GM13976 (cell line): Measurements from ENCODE around the gene UBAC2.

ENCODE experiments used
- DNase-seq: peaks from one replicate; pipeline ENCODE4 v3.0.0; 2012; ENCODE audit warnings: low spot score
- CTCF ChIP-seq: IDR thresholded peaks from 2 replicates; pipeline ENCODE4 v1.5.1; 2012; ENCODE audit warnings: borderline replicate concordance, mild to moderate bottlenecking; ENCODE audit not compliant: insufficient read depth; ENCODE audit errors: extremely low read depth, missing control alignments, control extremely low read depth
- in situ Hi-C: fragments of 300-500 bp; cut with MboI; formaldehyde crosslinking; loops from one replicate; pipeline ENCODE4 v1.12.0; 2022; ENCODE audit warnings: low sequenced_read_pairs, mixed read lengths, inconsistent platforms; ENCODE audit not compliant: unreplicated experiment

Gene UBAC2

GRCh38 chr13:99165753-99166587 is 34.7 kb upstream of the UBAC2 start:
- DNase-seq = peak; percentile 2
- no peak for TF ChIP-seq CTCF
- in situ Hi-C loops = no loop called here

- TF ChIP-seq CTCF = no peak
- DNase-seq = no peak
- in situ Hi-C loops = loop anchor here (10.0 kb wide), 1 partner anchor 92 kb away; no protein-coding TSS in a partner anchor
Measured at GRCh38 chr13:99172951-99173350, 27.7 kb upstream of the UBAC2 start.

- no peak for DNase-seq
- in situ Hi-C loops = loop anchor here (10.0 kb wide), 1 partner anchor 91 kb away; no protein-coding TSS in a partner anchor
- no peak for TF ChIP-seq CTCF
Measured at GRCh38 chr13:99173606-99174005, 27.0 kb upstream of the UBAC2 start.

GRCh38 chr13:99174533-99175100 is 26.0 kb upstream of the UBAC2 start:
- DNase-seq = no peak
- TF ChIP-seq CTCF = no peak
- in situ Hi-C loops = loop anchor here (10.0 kb wide), 1 partner anchor 90 kb away; no protein-coding TSS in a partner anchor

- DNase-seq = peak; percentile 87
- in situ Hi-C loops = loop anchor here (10.0 kb wide), 1 partner anchor 88 kb away; no protein-coding TSS in a partner anchor
- peak; percentile 84 for TF ChIP-seq CTCF
Measured at GRCh38 chr13:99176309-99177276, 24.1 kb upstream of the UBAC2 start.

- in situ Hi-C loops = loop anchor here (10.0 kb wide), 1 partner anchor 86 kb away; no protein-coding TSS in a partner anchor
- TF ChIP-seq CTCF = no peak
- no peak for DNase-seq
Measured at GRCh38 chr13:99178636-99179035, 22.0 kb upstream of the UBAC2 start.
